HEK293 (cell line): ENCODE data around the gene TAF10.
A peak's percentile ranks its signal among the peaks of the same experiment; 100 is the strongest.

Source experiments
- HOXD13 ChIP-seq: sonication (generic); formaldehyde crosslinking; IDR thresholded peaks from 2 replicates; pipeline ENCODE4 v1.8.0; 2022; ENCODE audit warnings: missing genetic modification reagents, borderline replicate concordance
- KLF10 ChIP-seq: fragments of 450-650 bp; IDR thresholded peaks from 2 replicates; pipeline ENCODE4 v1.5.1; 2018; ENCODE audit warnings: missing biosample characterization, mild to moderate bottlenecking, missing genetic modification characterization
- PRDM1 ChIP-seq: fragments of 450-650 bp; formaldehyde crosslinking; IDR thresholded peaks from 2 replicates; pipeline ENCODE4; 2016; ENCODE audit warnings: missing biosample characterization, missing genetic modification characterization
- PRDM6 ChIP-seq: fragments of 450-650 bp; formaldehyde crosslinking; IDR thresholded peaks from 2 replicates; pipeline ENCODE4 v1.5.1; 2017; ENCODE audit warnings: missing biosample characterization, missing genetic modification characterization
- SETDB1 ChIP-seq: IDR thresholded peaks from one replicate; pipeline ENCODE4 v1.6.1; 2017; ENCODE audit warnings: mild to moderate bottlenecking, low read length, moderate library complexity, mixed read lengths; ENCODE audit not compliant: insufficient read length
- SP3 ChIP-seq: fragments of 450-650 bp; formaldehyde crosslinking; IDR thresholded peaks from 2 replicates; pipeline ENCODE4 v1.5.1; 2016; ENCODE audit warnings: missing biosample characterization, missing genetic modification characterization
- ZBTB49 ChIP-seq: fragments of 450-650 bp; formaldehyde crosslinking; IDR thresholded peaks from 2 replicates; pipeline ENCODE4 v1.5.1; 2016; ENCODE audit warnings: missing biosample characterization, missing genetic modification characterization, low read depth
- ZBTB7A ChIP-seq: fragments of 450-650 bp; formaldehyde crosslinking; IDR thresholded peaks from 2 replicates; pipeline ENCODE4 v1.5.1; 2016; ENCODE audit warnings: low read depth, missing biosample characterization, missing genetic modification characterization
- ZNF112 ChIP-seq: fragments of 450-650 bp; formaldehyde crosslinking; IDR thresholded peaks from 2 replicates; pipeline ENCODE4 v1.5.0; 2017; ENCODE audit warnings: missing biosample characterization, missing genetic modification characterization
- ZNF114 ChIP-seq: fragments of 450-650 bp; formaldehyde crosslinking; IDR thresholded peaks from 2 replicates; pipeline ENCODE4 v1.5.0; 2017; ENCODE audit warnings: missing biosample characterization, missing genetic modification characterization
- ZNF121 ChIP-seq: fragments of 450-650 bp; formaldehyde crosslinking; IDR thresholded peaks from 2 replicates; pipeline ENCODE4 v1.5.1; 2016; ENCODE audit warnings: missing biosample characterization, missing genetic modification characterization
- ZNF132 ChIP-seq: fragments of 450-650 bp; formaldehyde crosslinking; IDR thresholded peaks from 2 replicates; pipeline ENCODE4 v1.5.1; 2017; ENCODE audit warnings: missing biosample characterization, missing genetic modification characterization, borderline replicate concordance
- ZNF155 ChIP-seq: fragments of 450-650 bp; formaldehyde crosslinking; IDR thresholded peaks from 2 replicates; pipeline ENCODE4 v1.5.1; 2016; ENCODE audit warnings: missing biosample characterization, missing genetic modification characterization
- ZNF19 ChIP-seq: fragments of 450-650 bp; formaldehyde crosslinking; IDR thresholded peaks from 2 replicates; pipeline ENCODE4; 2016; ENCODE audit warnings: missing biosample characterization, missing genetic modification characterization, low read depth
- ZNF354C ChIP-seq: fragments of 450-650 bp; formaldehyde crosslinking; IDR thresholded peaks from 2 replicates; pipeline ENCODE4 v1.5.1; 2016; ENCODE audit warnings: missing biosample characterization, missing genetic modification characterization, low read depth, borderline replicate concordance
- ZNF549 ChIP-seq: fragments of 450-650 bp; IDR thresholded peaks from 2 replicates; pipeline ENCODE4 v1.5.1; 2018; ENCODE audit warnings: missing biosample characterization, missing genetic modification characterization, mild to moderate bottlenecking, inconsistent platforms, moderate library complexity
- ZNF555 ChIP-seq: fragments of 450-650 bp; formaldehyde crosslinking; conservative IDR thresholded peaks from 2 replicates; pipeline ENCODE4 v1.5.1; 2017; ENCODE audit warnings: missing biosample characterization, mild to moderate bottlenecking, missing genetic modification characterization, inconsistent platforms
- ZNF560 ChIP-seq: fragments of 450-650 bp; formaldehyde crosslinking; IDR thresholded peaks from 2 replicates; pipeline ENCODE4 v1.5.1; 2017; ENCODE audit warnings: missing biosample characterization, missing genetic modification characterization, borderline replicate concordance
- ZNF561 ChIP-seq: fragments of 450-650 bp; IDR thresholded peaks from 2 replicates; pipeline ENCODE4 v1.5.1; 2018; ENCODE audit warnings: missing biosample characterization, missing genetic modification characterization, borderline replicate concordance
- ZNF600 ChIP-seq: fragments of 450-650 bp; formaldehyde crosslinking; IDR thresholded peaks from 2 replicates; pipeline ENCODE4 v1.5.1; 2016; ENCODE audit warnings: missing biosample characterization, missing genetic modification characterization
- ZNF629 ChIP-seq: fragments of 450-650 bp; formaldehyde crosslinking; IDR thresholded peaks from 2 replicates; pipeline ENCODE4 v1.5.1; 2017; ENCODE audit warnings: missing biosample characterization, missing genetic modification characterization
- ZNF677 ChIP-seq: fragments of 450-650 bp; IDR thresholded peaks from 2 replicates; pipeline ENCODE4 v1.5.0; 2018; ENCODE audit warnings: missing biosample characterization, mild to moderate bottlenecking, missing genetic modification characterization, moderate library complexity
- ZSCAN5A ChIP-seq: fragments of 450-650 bp; formaldehyde crosslinking; IDR thresholded peaks from 2 replicates; pipeline ENCODE4 v1.5.1; 2016; ENCODE audit warnings: missing biosample characterization, missing genetic modification characterization
- ZXDB ChIP-seq: fragments of 450-650 bp; formaldehyde crosslinking; IDR thresholded peaks from 2 replicates; pipeline ENCODE4 v1.5.1; 2016; ENCODE audit warnings: missing biosample characterization, missing genetic modification characterization
- TF ChIP-seq, protein P1 (sequence below): fragments of 450-650 bp; formaldehyde crosslinking; IDR thresholded peaks from 2 replicates; pipeline ENCODE4 v1.5.1; 2016; ENCODE audit warnings: missing biosample characterization, missing genetic modification characterization
- TF ChIP-seq, protein P2 (sequence below): fragments of 450-650 bp; formaldehyde crosslinking; IDR thresholded peaks from 2 replicates; pipeline ENCODE4 v1.5.1; 2016; ENCODE audit warnings: missing biosample characterization, missing genetic modification characterization
- TF ChIP-seq, protein P3 (sequence below): fragments of 450-650 bp; formaldehyde crosslinking; IDR thresholded peaks from 2 replicates; pipeline ENCODE4 v1.5.1; 2017; ENCODE audit warnings: missing biosample characterization, missing genetic modification characterization

Gene TAF10

DNA sequence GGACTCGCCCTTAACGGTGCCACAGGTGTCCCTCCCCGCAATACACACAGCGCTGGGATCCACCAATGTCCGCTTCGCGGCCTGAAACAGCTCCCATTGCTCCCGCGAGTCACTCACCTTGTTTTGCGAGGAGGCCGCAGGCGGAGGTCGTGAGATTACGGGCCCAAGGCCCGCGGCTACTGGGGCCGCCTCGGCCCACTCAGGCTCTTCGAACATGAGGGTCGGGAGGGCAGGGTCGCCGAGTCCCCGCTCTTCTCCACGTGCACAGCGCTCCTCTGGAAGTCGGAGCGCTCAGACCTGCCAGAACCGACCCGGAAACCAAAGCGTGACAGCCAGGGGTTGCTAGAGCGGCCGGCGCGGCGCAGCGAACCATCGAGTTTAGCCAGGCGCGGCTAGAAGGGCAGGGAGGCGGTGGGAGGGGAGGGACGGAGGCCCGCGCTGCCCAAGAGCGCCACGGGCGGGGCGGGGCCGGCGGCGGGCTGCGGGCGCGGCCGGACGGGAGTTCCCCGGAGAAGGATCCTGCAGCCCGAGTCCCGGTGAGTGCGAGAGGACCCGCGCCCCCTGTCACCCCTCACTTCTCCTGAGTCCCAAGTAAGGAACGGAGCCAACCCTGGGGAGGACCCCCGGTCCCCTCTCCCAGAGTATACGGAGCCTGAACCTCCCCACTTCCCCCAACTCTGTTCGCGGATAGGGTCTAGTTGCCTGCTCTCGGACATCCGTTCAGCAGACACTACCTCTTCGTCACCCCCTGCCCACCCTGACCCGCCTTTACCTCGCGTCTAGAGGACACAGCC lies 8.5 kb downstream of the TAF10 start, which contains the start of the genes ILK and RRP8 (continued):
- no peak for TF ChIP-seq ZNF677 (tag by site-specific recombination)
- TF ChIP-seq ZBTB49 = no peak
- TF ChIP-seq ZNF121 (tag by site-specific recombination) = no peak
- no peak for TF ChIP-seq ZNF354C (tag by site-specific recombination)
- peak; percentile 64; the same call in 1 of the 2 replicates for TF ChIP-seq ZNF561 (tag by site-specific recombination)
- no peak for TF ChIP-seq ZNF19 (tag by site-specific recombination)
- TF ChIP-seq ZNF155 (tag by site-specific recombination) = no peak
- TF ChIP-seq SETDB1 = no peak
- no peak for TF ChIP-seq ZNF132 (tag by site-specific recombination)
- no peak for TF ChIP-seq ZNF555 (tag by site-specific recombination)
- TF ChIP-seq ZXDB (tag by site-specific recombination) = peak; percentile 68
- TF ChIP-seq, protein P1, sequence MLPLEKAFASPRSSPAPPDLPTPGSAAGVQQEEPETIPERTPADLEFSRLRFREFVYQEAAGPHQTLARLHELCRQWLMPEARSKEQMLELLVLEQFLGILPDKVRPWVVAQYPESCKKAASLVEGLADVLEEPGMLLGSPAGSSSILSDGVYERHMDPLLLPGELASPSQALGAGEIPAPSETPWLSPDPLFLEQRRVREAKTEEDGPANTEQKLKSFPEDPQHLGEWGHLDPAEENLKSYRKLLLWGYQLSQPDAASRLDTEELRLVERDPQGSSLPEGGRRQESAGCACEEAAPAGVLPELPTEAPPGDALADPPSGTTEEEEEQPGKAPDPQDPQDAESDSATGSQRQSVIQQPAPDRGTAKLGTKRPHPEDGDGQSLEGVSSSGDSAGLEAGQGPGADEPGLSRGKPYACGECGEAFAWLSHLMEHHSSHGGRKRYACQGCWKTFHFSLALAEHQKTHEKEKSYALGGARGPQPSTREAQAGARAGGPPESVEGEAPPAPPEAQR (tag by site-specific recombination) = 0 out of 2 replicates have a peak, but pooled peaks have one; percentile 52
- TF ChIP-seq ZNF114 (tag by site-specific recombination) = no peak
- TF ChIP-seq, protein P2, sequence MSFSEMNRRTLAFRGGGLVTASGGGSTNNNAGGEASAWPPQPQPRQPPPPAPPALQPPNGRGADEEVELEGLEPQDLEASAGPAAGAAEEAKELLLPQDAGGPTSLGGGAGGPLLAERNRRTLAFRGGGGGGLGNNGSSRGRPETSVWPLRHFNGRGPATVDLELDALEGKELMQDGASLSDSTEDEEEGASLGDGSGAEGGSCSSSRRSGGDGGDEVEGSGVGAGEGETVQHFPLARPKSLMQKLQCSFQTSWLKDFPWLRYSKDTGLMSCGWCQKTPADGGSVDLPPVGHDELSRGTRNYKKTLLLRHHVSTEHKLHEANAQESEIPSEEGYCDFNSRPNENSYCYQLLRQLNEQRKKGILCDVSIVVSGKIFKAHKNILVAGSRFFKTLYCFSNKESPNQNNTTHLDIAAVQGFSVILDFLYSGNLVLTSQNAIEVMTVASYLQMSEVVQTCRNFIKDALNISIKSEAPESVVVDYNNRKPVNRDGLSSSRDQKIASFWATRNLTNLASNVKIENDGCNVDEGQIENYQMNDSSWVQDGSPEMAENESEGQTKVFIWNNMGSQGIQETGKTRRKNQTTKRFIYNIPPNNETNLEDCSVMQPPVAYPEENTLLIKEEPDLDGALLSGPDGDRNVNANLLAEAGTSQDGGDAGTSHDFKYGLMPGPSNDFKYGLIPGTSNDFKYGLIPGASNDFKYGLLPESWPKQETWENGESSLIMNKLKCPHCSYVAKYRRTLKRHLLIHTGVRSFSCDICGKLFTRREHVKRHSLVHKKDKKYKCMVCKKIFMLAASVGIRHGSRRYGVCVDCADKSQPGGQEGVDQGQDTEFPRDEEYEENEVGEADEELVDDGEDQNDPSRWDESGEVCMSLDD (tag by site-specific recombination) = no peak; the same call in 1 of the 2 replicates
- TF ChIP-seq SP3 (tag by site-specific recombination) = peak; percentile 71
- TF ChIP-seq PRDM1 (tag by site-specific recombination) = no peak
- TF ChIP-seq HOXD13 (CRISPR knock-in tag) = no peak
- TF ChIP-seq KLF10 (tag by site-specific recombination) = peak; percentile 87; the same call in 1 of the 2 replicates
- no peak for TF ChIP-seq ZBTB7A (tag by site-specific recombination)
- TF ChIP-seq ZNF600 (tag by site-specific recombination) = peak; percentile 84
- TF ChIP-seq PRDM6 (tag by site-specific recombination) = no peak
- peak; percentile 65 for TF ChIP-seq ZNF629
- TF ChIP-seq ZNF112 (tag by site-specific recombination) = no peak
- no peak for TF ChIP-seq ZSCAN5A (tag by site-specific recombination)
- TF ChIP-seq ZNF549 (tag by site-specific recombination) = no peak
- TF ChIP-seq ZNF560 = no peak
- TF ChIP-seq, protein P3, sequence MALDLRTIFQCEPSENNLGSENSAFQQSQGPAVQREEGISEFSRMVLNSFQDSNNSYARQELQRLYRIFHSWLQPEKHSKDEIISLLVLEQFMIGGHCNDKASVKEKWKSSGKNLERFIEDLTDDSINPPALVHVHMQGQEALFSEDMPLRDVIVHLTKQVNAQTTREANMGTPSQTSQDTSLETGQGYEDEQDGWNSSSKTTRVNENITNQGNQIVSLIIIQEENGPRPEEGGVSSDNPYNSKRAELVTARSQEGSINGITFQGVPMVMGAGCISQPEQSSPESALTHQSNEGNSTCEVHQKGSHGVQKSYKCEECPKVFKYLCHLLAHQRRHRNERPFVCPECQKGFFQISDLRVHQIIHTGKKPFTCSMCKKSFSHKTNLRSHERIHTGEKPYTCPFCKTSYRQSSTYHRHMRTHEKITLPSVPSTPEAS (tag by site-specific recombination) = no peak
